Measurements from ENCODE around the gene TMEM184A. TPM values are rescaled to one million over a fixed set of nuclear protein-coding genes. Genes with fewer than 3 reads are reported as not detected.

The TMEM184A gene
- total and polyA plus RNA-seq, 2 experiments from 2014 or later, result 0.18 to 0.66 TPM

DNA sequence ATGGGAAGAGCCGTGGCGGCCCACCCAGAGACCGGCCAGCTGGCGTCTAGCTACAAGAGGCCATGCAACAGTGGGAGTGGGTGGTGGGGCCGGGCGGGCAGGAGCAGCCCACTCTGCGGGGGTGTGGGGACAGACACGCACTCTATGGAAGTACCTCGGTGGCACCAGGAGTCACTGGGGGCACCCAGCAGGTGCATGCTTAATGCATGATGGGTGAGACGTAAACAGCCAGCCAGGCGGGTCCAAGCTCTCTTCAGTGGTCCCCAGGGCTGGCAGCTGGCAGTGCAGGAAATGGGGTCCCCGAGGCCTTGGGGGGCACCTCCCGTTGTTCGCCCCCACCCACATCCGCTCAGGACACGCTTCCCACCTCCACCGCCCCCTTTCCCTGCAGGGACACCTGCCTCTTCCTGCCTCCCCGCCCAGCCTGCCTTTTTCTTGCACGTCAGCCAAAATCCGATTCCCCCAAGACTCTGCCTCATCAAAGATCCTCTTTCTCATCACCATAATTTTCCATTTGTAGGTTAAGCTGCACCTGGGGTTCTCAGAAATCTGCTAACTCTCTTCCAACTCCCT, 36.4 kb upstream of the TMEM184A start:
- TF ChIP-seq, protein P1, sequence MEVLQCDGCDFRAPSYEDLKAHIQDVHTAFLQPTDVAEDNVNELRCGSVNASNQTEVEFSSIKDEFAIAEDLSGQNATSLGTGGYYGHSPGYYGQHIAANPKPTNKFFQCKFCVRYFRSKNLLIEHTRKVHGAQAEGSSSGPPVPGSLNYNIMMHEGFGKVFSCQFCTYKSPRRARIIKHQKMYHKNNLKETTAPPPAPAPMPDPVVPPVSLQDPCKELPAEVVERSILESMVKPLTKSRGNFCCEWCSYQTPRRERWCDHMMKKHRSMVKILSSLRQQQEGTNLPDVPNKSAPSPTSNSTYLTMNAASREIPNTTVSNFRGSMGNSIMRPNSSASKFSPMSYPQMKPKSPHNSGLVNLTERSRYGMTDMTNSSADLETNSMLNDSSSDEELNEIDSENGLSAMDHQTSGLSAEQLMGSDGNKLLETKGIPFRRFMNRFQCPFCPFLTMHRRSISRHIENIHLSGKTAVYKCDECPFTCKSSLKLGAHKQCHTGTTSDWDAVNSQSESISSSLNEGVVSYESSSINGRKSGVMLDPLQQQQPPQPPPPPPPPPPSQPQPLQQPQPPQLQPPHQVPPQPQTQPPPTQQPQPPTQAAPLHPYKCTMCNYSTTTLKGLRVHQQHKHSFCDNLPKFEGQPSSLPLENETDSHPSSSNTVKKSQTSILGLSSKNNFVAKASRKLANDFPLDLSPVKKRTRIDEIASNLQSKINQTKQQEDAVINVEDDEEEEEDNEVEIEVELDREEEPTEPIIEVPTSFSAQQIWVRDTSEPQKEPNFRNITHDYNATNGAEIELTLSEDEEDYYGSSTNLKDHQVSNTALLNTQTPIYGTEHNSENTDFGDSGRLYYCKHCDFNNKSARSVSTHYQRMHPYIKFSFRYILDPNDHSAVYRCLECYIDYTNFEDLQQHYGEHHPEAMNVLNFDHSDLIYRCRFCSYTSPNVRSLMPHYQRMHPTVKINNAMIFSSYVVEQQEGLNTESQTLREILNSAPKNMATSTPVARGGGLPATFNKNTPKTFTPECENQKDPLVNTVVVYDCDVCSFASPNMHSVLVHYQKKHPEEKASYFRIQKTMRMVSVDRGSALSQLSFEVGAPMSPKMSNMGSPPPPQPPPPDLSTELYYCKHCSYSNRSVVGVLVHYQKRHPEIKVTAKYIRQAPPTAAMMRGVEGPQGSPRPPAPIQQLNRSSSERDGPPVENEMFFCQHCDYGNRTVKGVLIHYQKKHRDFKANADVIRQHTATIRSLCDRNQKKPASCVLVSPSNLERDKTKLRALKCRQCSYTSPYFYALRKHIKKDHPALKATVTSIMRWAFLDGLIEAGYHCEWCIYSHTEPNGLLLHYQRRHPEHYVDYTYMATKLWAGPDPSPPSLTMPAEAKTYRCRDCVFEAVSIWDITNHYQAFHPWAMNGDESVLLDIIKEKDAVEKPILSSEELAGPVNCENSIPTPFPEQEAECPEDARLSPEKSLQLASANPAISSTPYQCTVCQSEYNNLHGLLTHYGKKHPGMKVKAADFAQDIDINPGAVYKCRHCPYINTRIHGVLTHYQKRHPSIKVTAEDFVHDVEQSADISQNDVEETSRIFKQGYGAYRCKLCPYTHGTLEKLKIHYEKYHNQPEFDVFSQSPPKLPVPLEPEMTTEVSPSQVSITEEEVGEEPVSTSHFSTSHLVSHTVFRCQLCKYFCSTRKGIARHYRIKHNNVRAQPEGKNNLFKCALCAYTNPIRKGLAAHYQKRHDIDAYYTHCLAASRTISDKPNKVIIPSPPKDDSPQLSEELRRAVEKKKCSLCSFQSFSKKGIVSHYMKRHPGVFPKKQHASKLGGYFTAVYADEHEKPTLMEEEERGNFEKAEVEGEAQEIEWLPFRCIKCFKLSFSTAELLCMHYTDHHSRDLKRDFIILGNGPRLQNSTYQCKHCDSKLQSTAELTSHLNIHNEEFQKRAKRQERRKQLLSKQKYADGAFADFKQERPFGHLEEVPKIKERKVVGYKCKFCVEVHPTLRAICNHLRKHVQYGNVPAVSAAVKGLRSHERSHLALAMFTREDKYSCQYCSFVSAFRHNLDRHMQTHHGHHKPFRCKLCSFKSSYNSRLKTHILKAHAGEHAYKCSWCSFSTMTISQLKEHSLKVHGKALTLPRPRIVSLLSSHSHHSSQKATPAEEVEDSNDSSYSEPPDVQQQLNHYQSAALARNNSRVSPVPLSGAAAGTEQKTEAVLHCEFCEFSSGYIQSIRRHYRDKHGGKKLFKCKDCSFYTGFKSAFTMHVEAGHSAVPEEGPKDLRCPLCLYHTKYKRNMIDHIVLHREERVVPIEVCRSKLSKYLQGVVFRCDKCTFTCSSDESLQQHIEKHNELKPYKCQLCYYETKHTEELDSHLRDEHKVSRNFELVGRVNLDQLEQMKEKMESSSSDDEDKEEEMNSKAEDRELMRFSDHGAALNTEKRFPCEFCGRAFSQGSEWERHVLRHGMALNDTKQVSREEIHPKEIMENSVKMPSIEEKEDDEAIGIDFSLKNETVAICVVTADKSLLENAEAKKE (CRISPR knock-in tag; IDR thresholded peaks at IDR 0.05), result no peak
- no peak for TF ChIP-seq EZH2 (IDR thresholded peaks at IDR 0.05; ENCODE audit: low read depth, unreplicated experiment)
- no peak for TF ChIP-seq NANOG (IDR thresholded peaks at IDR 0.05; ENCODE audit: borderline replicate concordance)
- TF ChIP-seq, protein P2, sequence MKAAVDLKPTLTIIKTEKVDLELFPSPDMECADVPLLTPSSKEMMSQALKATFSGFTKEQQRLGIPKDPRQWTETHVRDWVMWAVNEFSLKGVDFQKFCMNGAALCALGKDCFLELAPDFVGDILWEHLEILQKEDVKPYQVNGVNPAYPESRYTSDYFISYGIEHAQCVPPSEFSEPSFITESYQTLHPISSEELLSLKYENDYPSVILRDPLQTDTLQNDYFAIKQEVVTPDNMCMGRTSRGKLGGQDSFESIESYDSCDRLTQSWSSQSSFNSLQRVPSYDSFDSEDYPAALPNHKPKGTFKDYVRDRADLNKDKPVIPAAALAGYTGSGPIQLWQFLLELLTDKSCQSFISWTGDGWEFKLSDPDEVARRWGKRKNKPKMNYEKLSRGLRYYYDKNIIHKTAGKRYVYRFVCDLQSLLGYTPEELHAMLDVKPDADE (IDR thresholded peaks at IDR 0.05), result no peak
- TF ChIP-seq, protein P3, sequence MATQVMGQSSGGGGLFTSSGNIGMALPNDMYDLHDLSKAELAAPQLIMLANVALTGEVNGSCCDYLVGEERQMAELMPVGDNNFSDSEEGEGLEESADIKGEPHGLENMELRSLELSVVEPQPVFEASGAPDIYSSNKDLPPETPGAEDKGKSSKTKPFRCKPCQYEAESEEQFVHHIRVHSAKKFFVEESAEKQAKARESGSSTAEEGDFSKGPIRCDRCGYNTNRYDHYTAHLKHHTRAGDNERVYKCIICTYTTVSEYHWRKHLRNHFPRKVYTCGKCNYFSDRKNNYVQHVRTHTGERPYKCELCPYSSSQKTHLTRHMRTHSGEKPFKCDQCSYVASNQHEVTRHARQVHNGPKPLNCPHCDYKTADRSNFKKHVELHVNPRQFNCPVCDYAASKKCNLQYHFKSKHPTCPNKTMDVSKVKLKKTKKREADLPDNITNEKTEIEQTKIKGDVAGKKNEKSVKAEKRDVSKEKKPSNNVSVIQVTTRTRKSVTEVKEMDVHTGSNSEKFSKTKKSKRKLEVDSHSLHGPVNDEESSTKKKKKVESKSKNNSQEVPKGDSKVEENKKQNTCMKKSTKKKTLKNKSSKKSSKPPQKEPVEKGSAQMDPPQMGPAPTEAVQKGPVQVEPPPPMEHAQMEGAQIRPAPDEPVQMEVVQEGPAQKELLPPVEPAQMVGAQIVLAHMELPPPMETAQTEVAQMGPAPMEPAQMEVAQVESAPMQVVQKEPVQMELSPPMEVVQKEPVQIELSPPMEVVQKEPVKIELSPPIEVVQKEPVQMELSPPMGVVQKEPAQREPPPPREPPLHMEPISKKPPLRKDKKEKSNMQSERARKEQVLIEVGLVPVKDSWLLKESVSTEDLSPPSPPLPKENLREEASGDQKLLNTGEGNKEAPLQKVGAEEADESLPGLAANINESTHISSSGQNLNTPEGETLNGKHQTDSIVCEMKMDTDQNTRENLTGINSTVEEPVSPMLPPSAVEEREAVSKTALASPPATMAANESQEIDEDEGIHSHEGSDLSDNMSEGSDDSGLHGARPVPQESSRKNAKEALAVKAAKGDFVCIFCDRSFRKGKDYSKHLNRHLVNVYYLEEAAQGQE (IDR thresholded peaks at IDR 0.05; ENCODE audit: unreplicated experiment), result no peak
- TF ChIP-seq, protein P4, sequence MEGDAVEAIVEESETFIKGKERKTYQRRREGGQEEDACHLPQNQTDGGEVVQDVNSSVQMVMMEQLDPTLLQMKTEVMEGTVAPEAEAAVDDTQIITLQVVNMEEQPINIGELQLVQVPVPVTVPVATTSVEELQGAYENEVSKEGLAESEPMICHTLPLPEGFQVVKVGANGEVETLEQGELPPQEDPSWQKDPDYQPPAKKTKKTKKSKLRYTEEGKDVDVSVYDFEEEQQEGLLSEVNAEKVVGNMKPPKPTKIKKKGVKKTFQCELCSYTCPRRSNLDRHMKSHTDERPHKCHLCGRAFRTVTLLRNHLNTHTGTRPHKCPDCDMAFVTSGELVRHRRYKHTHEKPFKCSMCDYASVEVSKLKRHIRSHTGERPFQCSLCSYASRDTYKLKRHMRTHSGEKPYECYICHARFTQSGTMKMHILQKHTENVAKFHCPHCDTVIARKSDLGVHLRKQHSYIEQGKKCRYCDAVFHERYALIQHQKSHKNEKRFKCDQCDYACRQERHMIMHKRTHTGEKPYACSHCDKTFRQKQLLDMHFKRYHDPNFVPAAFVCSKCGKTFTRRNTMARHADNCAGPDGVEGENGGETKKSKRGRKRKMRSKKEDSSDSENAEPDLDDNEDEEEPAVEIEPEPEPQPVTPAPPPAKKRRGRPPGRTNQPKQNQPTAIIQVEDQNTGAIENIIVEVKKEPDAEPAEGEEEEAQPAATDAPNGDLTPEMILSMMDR (conservative IDR thresholded peaks at IDR 0.05; ENCODE audit: low read depth in 2 of 2), result no peak
- no peak for TF ChIP-seq EZH2phosphoT487 (IDR thresholded peaks at IDR 0.05; ENCODE audit: unreplicated experiment)
- TF ChIP-seq CREB1 (CRISPR knock-in tag; IDR thresholded peaks at IDR 0.05; ENCODE audit: low read depth), result no peak
- TF ChIP-seq POLR2AphosphoS5 (IDR thresholded peaks at IDR 0.05; ENCODE audit: low read depth), result no peak
- TF ChIP-seq STAT1 (IDR thresholded peaks at IDR 0.05; ENCODE audit: unreplicated experiment), result no peak
- TF ChIP-seq JUNB (IDR thresholded peaks at IDR 0.05; ENCODE audit: unreplicated experiment), result no peak
- TF ChIP-seq ZNF331 (CRISPR knock-in tag; IDR thresholded peaks at IDR 0.05; ENCODE audit: low read depth), result no peak
- no peak for TF ChIP-seq ZNF114 (CRISPR knock-in tag; IDR thresholded peaks at IDR 0.05)
- no peaks in the 10 kb centered on the region for H3K4me1 ChIP-seq (ENCODE audit: insufficient read depth)
- no peaks in the 10 kb centered on the region for H3K27me3 ChIP-seq (ENCODE audit: insufficient read depth)
- no peak overlapping the region for H3K27ac ChIP-seq (ENCODE audit: low read depth)
- H3K9me3 Mint-ChIP-seq, result peaks cover 15% of the 10 kb centered on the region
- no peak overlapping the region for H3K4me3 Mint-ChIP-seq
- no peaks in the 10 kb centered on the region for H3K36me3 ChIP-seq (ENCODE audit: insufficient read depth)
- H3K4me2 ChIP-seq, result no peak overlapping the region
- H3K4me1 Mint-ChIP-seq, result peaks cover 7% of the 10 kb centered on the region; the same call in 2 of the 3 replicates
- no peak overlapping the region for H3K27ac Mint-ChIP-seq
- peaks cover 14% of the 10 kb centered on the region; the same call in 1 of the 3 replicates for H3K36me3 Mint-ChIP-seq (ENCODE audit: low read depth)
- no peaks in the 10 kb centered on the region for H3F3A ChIP-seq (replicated peaks; ENCODE audit: low read depth)
- DNase-seq (ENCODE audit: low spot score) (no peak), ATAC-seq (no peak)
- H4K20me1 ChIP-seq (replicated peaks; ENCODE audit: insufficient read depth), result no peaks in the 10 kb centered on the region
- H2AFZ ChIP-seq, result no peak overlapping the region
- peaks cover 17% of the 10 kb centered on the region for H3K27me3 Mint-ChIP-seq (ENCODE audit: insufficient read depth, low read depth, poor library complexity)
- no peak overlapping the region for H3K4me3 ChIP-seq
- no peaks in the 10 kb centered on the region for H3K9me2 ChIP-seq (ENCODE audit: insufficient read depth)
- H3K79me2 ChIP-seq (replicated peaks; ENCODE audit: insufficient read depth), result no peaks in the 10 kb centered on the region
